GM12878 (cell line): ENCODE measurements around the gene SLC2A4. TPM values are rescaled to one million over a fixed set of nuclear protein-coding genes. Genes with fewer than 3 reads are reported as not detected.

Experiments
- ATAC-seq: fragments of 200-7000 bp; cut with Tn5 transposase; 3 replicates; pipeline ENCODE4 v1.9.1; 2020; ENCODE audit warnings: mild to moderate bottlenecking, moderate library complexity
- BruUV-seq: library from RNA; stranded (reverse); fragments of 400-500 nt; replicated peaks from 2 replicates; lab custom pipeline; 2021; lab: Mats Ljungman, UMichigan
- CTCF ChIA-PET: fragments of 300-600 bp; sonication (Branson Sonifier 250); formaldehyde crosslinking; extraction: SDS; loops from one replicate; lab custom pipeline; 2021; ENCODE audit warnings: inconsistent platforms; lab: Yijun Ruan, JAX
- POLR2A ChIA-PET: fragments of 350-600 bp; formaldehyde crosslinking; extraction: SDS; loops from one replicate; lab custom pipeline; 2021; ENCODE audit warnings: inconsistent platforms; lab: Charles Lee
- RAD21 ChIA-PET: fragments of 300-600 bp; sonication (Branson Sonifier 250); formaldehyde crosslinking; loops from one replicate; lab custom pipeline; 2023; ENCODE audit warnings: antibody characterized with exemption; ENCODE audit not compliant: unreplicated experiment; lab: Charles Lee
- SMC1A ChIA-PET: fragments of 300-600 bp; sonication (Branson Sonifier 250); formaldehyde crosslinking; loops from one replicate; lab custom pipeline; 2023; ENCODE audit not compliant: unreplicated experiment, uncharacterized antibody; lab: Charles Lee
- DNase-seq: peaks from one replicate; pipeline ENCODE4 v3.0.0-alpha.2; 2011; ENCODE audit warnings: low read depth, low spot score
- FAIRE-seq: peaks from 3 replicates; lab custom pipeline; 2011; peaks lifted over from hg19 to GRCh38; lab: Jason Lieb, UNC
- H2AFZ ChIP-seq: 2 replicates; pipeline ENCODE4 v1.6.0; 2011; ENCODE audit warnings: low read depth, low read length, control low read depth; ENCODE audit not compliant: control insufficient read depth
- H3K27ac ChIP-seq: 2 replicates; pipeline ENCODE4 v1.5.1; 2011; ENCODE audit warnings: control low read depth; ENCODE audit not compliant: control insufficient read depth, insufficient read depth
- H3K27me3 ChIP-seq, 2 experiments: replicated peaks in 1 of 2; 2 replicates each; pipeline versions ENCODE4 v1.6.0 to v1.6.1; 2011; ENCODE audit warnings: low read length in 1 of 2; ENCODE audit not compliant: control insufficient read depth in 2 of 2, insufficient read depth in 2 of 2
- H3K36me3 ChIP-seq, 2 experiments: 2 replicates each; pipeline ENCODE4 v1.5.1; 2011; ENCODE audit warnings: low read length in 1 of 2; ENCODE audit not compliant: control insufficient read depth in 2 of 2, insufficient read depth in 2 of 2
- H3K4me1 ChIP-seq: 2 replicates; pipeline ENCODE4 v1.6.1; 2011; ENCODE audit warnings: mild to moderate bottlenecking, low read length, moderate library complexity, mixed read lengths; ENCODE audit not compliant: control insufficient read depth, insufficient read depth
- H3K4me2 ChIP-seq: 2 replicates; pipeline ENCODE4 v1.6.0; 2011; ENCODE audit warnings: control low read depth; ENCODE audit not compliant: control insufficient read depth, insufficient read depth
- H3K4me3 ChIP-seq: fragments of 200-600 bp; sonication (generic); 2 replicates; pipeline ENCODE4 v1.5.1; 2016
- H3K79me2 ChIP-seq: 2 replicates; pipeline ENCODE4 v1.6.0; 2011; ENCODE audit warnings: low read length; ENCODE audit not compliant: control insufficient read depth, insufficient read depth
- H3K9ac ChIP-seq: 2 replicates; pipeline ENCODE4 v1.8.0; 2011; ENCODE audit warnings: low read length, control low read depth, mixed read lengths; ENCODE audit not compliant: control insufficient read depth, insufficient read depth
- H3K9me3 ChIP-seq: replicated peaks from 3 replicates; pipeline ENCODE4 v1.5.1; 2011; ENCODE audit warnings: mild to moderate bottlenecking, low read length; ENCODE audit not compliant: control insufficient read depth, insufficient read depth
- H4K20me1 ChIP-seq: 2 replicates; pipeline ENCODE4 v1.6.0; 2011; ENCODE audit not compliant: control insufficient read depth, insufficient read depth
- ATF7 ChIP-seq: fragments of 450-650 bp; IDR thresholded peaks from 2 replicates; pipeline ENCODE4 v1.6.1; 2016; ENCODE audit warnings: low read depth, mild to moderate bottlenecking
- CEBPB ChIP-seq, 2 experiments: fragments of 150-350 bp in 1 of 2; IDR thresholded peaks; 2 replicates each; pipeline ENCODE4 v1.6.1; 2012 to 2014; ENCODE audit warnings: low read depth in 2 of 2, low read length in 2 of 2, borderline replicate concordance in 1 of 2, inconsistent platforms in 1 of 2
- IKZF1 ChIP-seq: fragments of 450-650 bp; conservative IDR thresholded peaks from 2 replicates; pipeline ENCODE4 v1.6.1; 2017; ENCODE audit warnings: antibody characterized with exemption, mild to moderate bottlenecking
- RELA ChIP-seq: fragments of 450-650 bp; IDR thresholded peaks from 2 replicates; pipeline ENCODE4 v1.8.0; 2014; ENCODE audit warnings: borderline replicate concordance; ENCODE audit not compliant: partially characterized antibody
- SMC3 ChIP-seq: IDR thresholded peaks from 2 replicates; pipeline ENCODE4 v1.6.1; 2011; ENCODE audit warnings: low read length, improper control_type of control experiment, borderline replicate concordance
- SREBF2 ChIP-seq: IDR thresholded peaks from 2 replicates; pipeline ENCODE4 v1.6.1; 2012; ENCODE audit warnings: mild to moderate bottlenecking, low read length
- SRF ChIP-seq, 2 experiments: IDR thresholded peaks; 2 replicates each; pipeline ENCODE4 v1.6.1; 2011; ENCODE audit warnings: low read depth in 2 of 2, low read length in 2 of 2, mild to moderate bottlenecking in 1 of 2, moderate library complexity in 1 of 2
- ZBED1 ChIP-seq: IDR thresholded peaks from 2 replicates; pipeline ENCODE4 v1.6.1; 2016; ENCODE audit warnings: borderline replicate concordance
- ZNF274 ChIP-seq: IDR thresholded peaks from one replicate; pipeline ENCODE4 v1.8.0; 2011; ENCODE audit not compliant: insufficient read length, insufficient read depth
- WGBS: methylation state at CpG from one replicate; pipeline ENCODE4 v1.1.6; 2016; ENCODE audit warnings: low lambda C conversion rate; ENCODE audit not compliant: insufficient replicate concordance, insufficient coverage; ENCODE audit errors: missing lambda C conversion rate; 5-methylcytosine and 5-hydroxymethylcytosine counted together
- in situ Hi-C: fragments of 300-500 bp; cut with MboI; formaldehyde crosslinking; loops from 9 replicates; pipeline ENCODE4 v1.14.3; 2018; ENCODE audit warnings: mixed read lengths
- intact Hi-C: fragments of 100-400 bp; cut with micrococcal nuclease; formaldehyde crosslinking; loops from one replicate; pipeline ENCODE4 v1.14.2; 2022; ENCODE audit not compliant: unreplicated experiment
- polyA plus RNA-seq, 11 experiments: library from polyadenylated mRNA; depleted of rRNA in 4 of 11; unstranded in 6 of 11; stranded (reverse) in 5 of 11; fragments of >200 nt; fragmentation: Nextera tagmentation in 4 of 11; fragmentation: Illumina TruSeq in 1 of 11; extraction: Ambion mirVana in 4 of 11; extraction: Trizol in 1 of 11; gene quantifications; 1 replicate in 1 of 11; 2 replicates in 10 of 11; pipeline versions ENCODE4 v1.2.1 to v1.2.3, GENCODE V29; 2011 to 2016; ENCODE audit warnings: inconsistent platforms in 2 of 11, missing spikeins in 2 of 11, low read depth in 1 of 11
- total RNA-seq, 4 experiments: library from RNA; depleted of rRNA in 3 of 4; stranded (reverse); fragments of >200 nt in 3 of 4; fragmentation: Illumina TruSeq in 1 of 4; extraction: Trizol in 1 of 4; gene quantifications; 2 replicates each; pipeline versions ENCODE4 v1.2.1 to v1.2.3, GENCODE V29; 2013 to 2021
- TF ChIP-seq, protein P1 (sequence below): IDR thresholded peaks from 2 replicates; pipeline ENCODE4 v1.6.1; 2012; ENCODE audit warnings: low read depth, low read length, improper control_type of control experiment

The SLC2A4 gene
- total and polyA plus RNA-seq, 10 of the 15 experiments (the other 5 are each of a cell fraction or from before 2014, with no cell fraction given) = 0.03 to 0.23 (median 0.04) TPM; not detected in 4

DNA sequence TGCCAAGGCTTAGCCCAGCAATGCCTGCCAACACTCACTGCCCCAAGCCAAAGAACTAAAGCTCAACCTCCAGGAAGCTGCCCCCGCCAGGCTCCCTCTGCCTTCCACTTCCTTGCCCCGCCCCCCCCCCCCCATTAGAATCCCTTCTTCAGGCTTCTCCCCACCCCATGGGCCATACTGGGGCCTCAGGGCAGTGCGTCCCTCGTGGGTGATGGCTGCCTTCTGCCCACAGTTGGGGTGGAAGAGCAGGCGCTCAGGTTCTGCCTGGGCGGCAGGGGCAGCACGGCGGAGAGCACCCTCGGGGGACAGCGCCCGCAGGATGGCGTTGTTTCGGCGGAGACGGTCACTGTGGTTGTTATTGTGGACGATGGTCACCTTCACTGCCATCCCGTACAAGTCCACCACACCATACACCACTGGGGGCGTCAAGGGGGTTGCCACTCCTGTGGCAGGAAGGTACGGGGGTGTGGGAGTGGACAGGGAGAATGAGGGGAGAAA, 43.6 kb downstream of the SLC2A4 start:
- RAD21 ChIA-PET = interaction anchor here (0.9 to 2.4 kb wide), 4 partner anchors 11 to 27 kb away, joined by 3 to 13 read pairs (median 8); partner anchors contain the start of genes ACAP1 and KCTD11

More for the DNA sequence above, 43.6 kb downstream of the SLC2A4 start:
- Histone ChIP-seq H2AFZ (no peak overlapping the region), H3K9me3 (no peaks in the 10 kb centered on the region), H3K4me1 (peaks cover 5% of the 10 kb centered on the region), H3K4me3 (no peak overlapping the region), H3K79me2 (peaks cover 17% of the 10 kb centered on the region), H3K4me2 (no peak overlapping the region), H4K20me1 (no peaks in the 10 kb centered on the region), H3K27ac (no peak overlapping the region), H3K36me3 (peaks cover 9 to 33% of the 10 kb centered on the region in 2 experiments; a peak in 3 of 4 replicates), H3K27me3 (no peaks in the 10 kb centered on the region), H3K9ac (no peak overlapping the region)
- ChIA-PET CTCF (interaction anchor here (0.7 to 7.9 kb wide), 11 partner anchors 9 to 235 kb away, joined by 3 to 49 read pairs (median 3); partner anchors contain the start of genes ACAP1 and GPS2), SMC1A (interaction anchor here (1.4 to 3.5 kb wide), 2 partner anchors 11 to 20 kb away, joined by 6 to 21 read pairs; partner anchors contain the start of gene ACAP1), POLR2A (interaction anchor here (1.3 kb wide), 1 partner anchor 12 kb away, joined by 9 read pairs; the partner anchor contains the start of gene ACAP1)
- TF ChIP-seq SMC3 (no peak), IKZF1 (no peak), RELA (no peak), SREBF2 (no peak), CEBPB (IDR thresholded peaks at IDR 0.05; ENCODE audit: borderline replicate concordance in 1 of 2, low read depth in 2 of 2, low read length in 2 of 2) (no peak), ATF7 (no peak), ZBED1 (no peak), ZNF274 (no peak), SRF (IDR thresholded peaks at IDR 0.05; ENCODE audit: low read depth in 2 of 2, low read length in 2 of 2) (no peak)
- TF ChIP-seq, protein P1, sequence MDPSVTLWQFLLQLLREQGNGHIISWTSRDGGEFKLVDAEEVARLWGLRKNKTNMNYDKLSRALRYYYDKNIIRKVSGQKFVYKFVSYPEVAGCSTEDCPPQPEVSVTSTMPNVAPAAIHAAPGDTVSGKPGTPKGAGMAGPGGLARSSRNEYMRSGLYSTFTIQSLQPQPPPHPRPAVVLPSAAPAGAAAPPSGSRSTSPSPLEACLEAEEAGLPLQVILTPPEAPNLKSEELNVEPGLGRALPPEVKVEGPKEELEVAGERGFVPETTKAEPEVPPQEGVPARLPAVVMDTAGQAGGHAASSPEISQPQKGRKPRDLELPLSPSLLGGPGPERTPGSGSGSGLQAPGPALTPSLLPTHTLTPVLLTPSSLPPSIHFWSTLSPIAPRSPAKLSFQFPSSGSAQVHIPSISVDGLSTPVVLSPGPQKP = no peak
- BruUV-seq = no TSS peak
- FAIRE-seq (no peak), ATAC-seq (no peak), DNase-seq (no peak)
- intact Hi-C loops = no loop called here
- in situ Hi-C loops = no loop called here
- WGBS = 87% methylated on average over 19 of the region's 19 CpGs
